NCI-H2029 (cell line): ENCODE measurements around the gene CTU2.

ENCODE experiments used
- DNase-seq: peaks from one replicate; lab custom pipeline; 2025; lab: John Stamatoyannopoulos, UW

Gene CTU2

GRCh38 chr16:88697116-88697830 is 9.0 kb upstream of the CTU2 start:
- DNase-seq: no peak

GRCh38 chr16:88697831-88698615 is 8.3 kb upstream of the CTU2 start:
- no peak for DNase-seq

GRCh38 chr16:88698646-88699045 is 7.7 kb upstream of the CTU2 start:
- DNase-seq: no peak

GRCh38 chr16:88699180-88699579 is 7.1 kb upstream of the CTU2 start:
- DNase-seq: no peak

- DNase-seq: no peak
These were observed 6.0 kb upstream of the CTU2 start for GRCh38 chr16:88700322-88700635.

- no peak for DNase-seq
These were observed 5.4 kb upstream of the CTU2 start for GRCh38 chr16:88700636-88701482.

- no peak for DNase-seq
These were observed 4.5 kb upstream of the CTU2 start for GRCh38 chr16:88701581-88702370.

GRCh38 chr16:88702371-88703210 is 3.7 kb upstream of the CTU2 start:
- DNase-seq: no peak

GRCh38 chr16:88703486-88704309 is 2.6 kb upstream of the CTU2 start:
- DNase-seq: no peak

- no peak for DNase-seq
These were observed 1.1 kb upstream of the CTU2 start for GRCh38 chr16:88705076-88705684.

- DNase-seq: no peak
These were observed 488 bp upstream of the CTU2 start for GRCh38 chr16:88705801-88706228.

GRCh38 chr16:88706965-88707826 is 893 bp downstream of the CTU2 start:
- no peak for DNase-seq

GRCh38 chr16:88710556-88710955 is 4.3 kb downstream of the CTU2 start:
- DNase-seq: no peak

GRCh38 chr16:88711750-88712340 is 5.5 kb downstream of the CTU2 start:
- no peak for DNase-seq

GRCh38 chr16:88712362-88712979 is 6.2 kb downstream of the CTU2 start:
- DNase-seq: no peak

- DNase-seq: no peak
These were observed 6.8 kb downstream of the CTU2 start for GRCh38 chr16:88713054-88713453.

GRCh38 chr16:88713568-88714419 is 7.5 kb downstream of the CTU2 start:
- DNase-seq: no peak
